HepG2 (cell line): ENCODE data around the gene SPG7. TPM values are rescaled to one million over a fixed set of nuclear protein-coding genes. Genes with fewer than 3 reads are reported as not detected.
A peak's percentile ranks its signal among the peaks of the same experiment; 100 is the strongest.

ENCODE experiments used
- ATM ChIP-seq: fragments of 450-650 bp; IDR thresholded peaks from 2 replicates; pipeline ENCODE4 v1.7.1; 2017; ENCODE audit warnings: mild to moderate bottlenecking, borderline replicate concordance
- FOXM1 ChIP-seq: sonication (generic); formaldehyde crosslinking; IDR thresholded peaks from 2 replicates; pipeline ENCODE4 v1.5.0; 2020; ENCODE audit warnings: missing genetic modification reagents
- NCOA1 ChIP-seq: sonication (generic); formaldehyde crosslinking; IDR thresholded peaks from 2 replicates; pipeline ENCODE4 v1.9.0; 2021; ENCODE audit warnings: missing genetic modification reagents
- NCOR1 ChIP-seq: fragments of 200-600 bp; sonication (generic); IDR thresholded peaks from 2 replicates; pipeline ENCODE4 v1.7.0; 2017; ENCODE audit warnings: antibody characterized with exemption, low read length, borderline replicate concordance
- SALL1 ChIP-seq: sonication (generic); formaldehyde crosslinking; IDR thresholded peaks from 2 replicates; pipeline ENCODE4 v1.8.0; 2022; ENCODE audit warnings: mild to moderate bottlenecking, missing genetic modification reagents
- SIX4 ChIP-seq: sonication (generic); formaldehyde crosslinking; IDR thresholded peaks from 2 replicates; pipeline ENCODE4 v1.4.0; 2020; ENCODE audit warnings: missing genetic modification reagents
- TEAD3 ChIP-seq: optimal IDR thresholded peaks from 2 replicates; pipeline ENCODE3; 2016; ENCODE audit warnings: borderline replicate concordance
- ZFP82 ChIP-seq: sonication (generic); formaldehyde crosslinking; IDR thresholded peaks from 2 replicates; pipeline ENCODE4 v1.5.1; 2020; ENCODE audit warnings: mild to moderate bottlenecking, missing genetic modification reagents, borderline replicate concordance
- ZNF225 ChIP-seq: sonication (generic); formaldehyde crosslinking; IDR thresholded peaks from 2 replicates; pipeline ENCODE4 v1.4.0; 2020; ENCODE audit warnings: mild to moderate bottlenecking, missing genetic modification reagents
- ZNF549 ChIP-seq: sonication (generic); formaldehyde crosslinking; IDR thresholded peaks from 2 replicates; pipeline ENCODE4 v1.5.0; 2020; ENCODE audit warnings: missing genetic modification reagents
- ZNF569 ChIP-seq: sonication (generic); formaldehyde crosslinking; IDR thresholded peaks from 2 replicates; pipeline ENCODE4 v1.5.0; 2020; ENCODE audit warnings: mild to moderate bottlenecking, missing genetic modification reagents, moderate library complexity, borderline replicate concordance
- ZNF607 ChIP-seq: sonication (generic); formaldehyde crosslinking; IDR thresholded peaks from 2 replicates; pipeline ENCODE4 v1.5.1; 2020; ENCODE audit warnings: missing genetic modification reagents, mild to moderate bottlenecking, borderline replicate concordance
- ZNF747 ChIP-seq: sonication (generic); formaldehyde crosslinking; IDR thresholded peaks from 2 replicates; pipeline ENCODE4 v1.8.1; 2023; ENCODE audit warnings: missing genetic modification reagents, mild to moderate bottlenecking, borderline replicate concordance
- polyA plus RNA-seq, 8 experiments: library from polyadenylated mRNA; depleted of rRNA in 3 of 8; stranded (reverse) in 7 of 8; unstranded in 1 of 8; fragments of >200 nt; fragmentation: Illumina TruSeq in 4 of 8; extraction: Trizol in 4 of 8; gene quantifications; 2 replicates each; pipeline versions ENCODE4 v1.2.1 to v1.2.3, GENCODE V29; 2011 to 2016; ENCODE audit warnings: low read depth in 4 of 8, missing spikeins in 1 of 8, mixed read lengths in 1 of 8; ENCODE audit not compliant: insufficient read depth in 1 of 8
- total RNA-seq, 5 experiments: library from RNA; depleted of rRNA; stranded (reverse); fragments of >200 nt; fragmentation: Illumina TruSeq; extraction: Trizol; gene quantifications; 2 replicates each; pipeline ENCODE4 v1.2.3, GENCODE V29; 2016; ENCODE audit warnings: low read depth in 1 of 5
- TF ChIP-seq, protein P1 (sequence below): sonication (generic); formaldehyde crosslinking; IDR thresholded peaks from 2 replicates; pipeline ENCODE4; 2020; ENCODE audit warnings: missing genetic modification reagents, mild to moderate bottlenecking, borderline replicate concordance
- TF ChIP-seq, protein P2 (sequence below): sonication (generic); formaldehyde crosslinking; conservative IDR thresholded peaks from 2 replicates; pipeline ENCODE4 v1.4.0; 2020; ENCODE audit warnings: mild to moderate bottlenecking, missing genetic modification reagents, moderate library complexity
- TF ChIP-seq, protein P3 (sequence below): sonication (generic); formaldehyde crosslinking; IDR thresholded peaks from 2 replicates; pipeline ENCODE4 v1.4.0; 2020; ENCODE audit warnings: missing genetic modification reagents
- TF ChIP-seq, protein P4 (sequence below): sonication (generic); formaldehyde crosslinking; IDR thresholded peaks from 2 replicates; pipeline ENCODE4 v1.5.0; 2020; ENCODE audit warnings: missing genetic modification reagents

SPG7 gene
- total and polyA plus RNA-seq, 2 of the 13 experiments (the other 11 are each of a cell fraction or from before 2014, with no cell fraction given) = 66.0 to 136 TPM

GRCh38 chr16:89545831-89546574 lies 37.8 kb downstream of the SPG7 start (continued):
- TF ChIP-seq, protein P1, sequence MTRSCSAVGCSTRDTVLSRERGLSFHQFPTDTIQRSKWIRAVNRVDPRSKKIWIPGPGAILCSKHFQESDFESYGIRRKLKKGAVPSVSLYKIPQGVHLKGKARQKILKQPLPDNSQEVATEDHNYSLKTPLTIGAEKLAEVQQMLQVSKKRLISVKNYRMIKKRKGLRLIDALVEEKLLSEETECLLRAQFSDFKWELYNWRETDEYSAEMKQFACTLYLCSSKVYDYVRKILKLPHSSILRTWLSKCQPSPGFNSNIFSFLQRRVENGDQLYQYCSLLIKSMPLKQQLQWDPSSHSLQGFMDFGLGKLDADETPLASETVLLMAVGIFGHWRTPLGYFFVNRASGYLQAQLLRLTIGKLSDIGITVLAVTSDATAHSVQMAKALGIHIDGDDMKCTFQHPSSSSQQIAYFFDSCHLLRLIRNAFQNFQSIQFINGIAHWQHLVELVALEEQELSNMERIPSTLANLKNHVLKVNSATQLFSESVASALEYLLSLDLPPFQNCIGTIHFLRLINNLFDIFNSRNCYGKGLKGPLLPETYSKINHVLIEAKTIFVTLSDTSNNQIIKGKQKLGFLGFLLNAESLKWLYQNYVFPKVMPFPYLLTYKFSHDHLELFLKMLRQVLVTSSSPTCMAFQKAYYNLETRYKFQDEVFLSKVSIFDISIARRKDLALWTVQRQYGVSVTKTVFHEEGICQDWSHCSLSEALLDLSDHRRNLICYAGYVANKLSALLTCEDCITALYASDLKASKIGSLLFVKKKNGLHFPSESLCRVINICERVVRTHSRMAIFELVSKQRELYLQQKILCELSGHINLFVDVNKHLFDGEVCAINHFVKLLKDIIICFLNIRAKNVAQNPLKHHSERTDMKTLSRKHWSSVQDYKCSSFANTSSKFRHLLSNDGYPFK (CRISPR knock-in tag) = no peak
- TF ChIP-seq SALL1 (CRISPR knock-in tag) = no peak
- TF ChIP-seq ZNF549 = no peak
- TF ChIP-seq FOXM1 (CRISPR knock-in tag) = no peak
- peak; percentile 16 for TF ChIP-seq ZNF225 (CRISPR knock-in tag)
- TF ChIP-seq, protein P2, sequence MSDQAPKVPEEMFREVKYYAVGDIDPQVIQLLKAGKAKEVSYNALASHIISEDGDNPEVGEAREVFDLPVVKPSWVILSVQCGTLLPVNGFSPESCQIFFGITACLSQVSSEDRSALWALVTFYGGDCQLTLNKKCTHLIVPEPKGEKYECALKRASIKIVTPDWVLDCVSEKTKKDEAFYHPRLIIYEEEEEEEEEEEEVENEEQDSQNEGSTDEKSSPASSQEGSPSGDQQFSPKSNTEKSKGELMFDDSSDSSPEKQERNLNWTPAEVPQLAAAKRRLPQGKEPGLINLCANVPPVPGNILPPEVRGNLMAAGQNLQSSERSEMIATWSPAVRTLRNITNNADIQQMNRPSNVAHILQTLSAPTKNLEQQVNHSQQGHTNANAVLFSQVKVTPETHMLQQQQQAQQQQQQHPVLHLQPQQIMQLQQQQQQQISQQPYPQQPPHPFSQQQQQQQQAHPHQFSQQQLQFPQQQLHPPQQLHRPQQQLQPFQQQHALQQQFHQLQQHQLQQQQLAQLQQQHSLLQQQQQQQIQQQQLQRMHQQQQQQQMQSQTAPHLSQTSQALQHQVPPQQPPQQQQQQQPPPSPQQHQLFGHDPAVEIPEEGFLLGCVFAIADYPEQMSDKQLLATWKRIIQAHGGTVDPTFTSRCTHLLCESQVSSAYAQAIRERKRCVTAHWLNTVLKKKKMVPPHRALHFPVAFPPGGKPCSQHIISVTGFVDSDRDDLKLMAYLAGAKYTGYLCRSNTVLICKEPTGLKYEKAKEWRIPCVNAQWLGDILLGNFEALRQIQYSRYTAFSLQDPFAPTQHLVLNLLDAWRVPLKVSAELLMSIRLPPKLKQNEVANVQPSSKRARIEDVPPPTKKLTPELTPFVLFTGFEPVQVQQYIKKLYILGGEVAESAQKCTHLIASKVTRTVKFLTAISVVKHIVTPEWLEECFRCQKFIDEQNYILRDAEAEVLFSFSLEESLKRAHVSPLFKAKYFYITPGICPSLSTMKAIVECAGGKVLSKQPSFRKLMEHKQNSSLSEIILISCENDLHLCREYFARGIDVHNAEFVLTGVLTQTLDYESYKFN (CRISPR knock-in tag) = peak; percentile 68; the same call in 1 of the 2 replicates
- no peak for TF ChIP-seq ATM
- 0 out of 2 replicates have a peak, but pooled peaks have one; percentile 41 for TF ChIP-seq ZNF607 (CRISPR knock-in tag)
- TF ChIP-seq NCOA1 (CRISPR knock-in tag) = no peak
- TF ChIP-seq, protein P3, sequence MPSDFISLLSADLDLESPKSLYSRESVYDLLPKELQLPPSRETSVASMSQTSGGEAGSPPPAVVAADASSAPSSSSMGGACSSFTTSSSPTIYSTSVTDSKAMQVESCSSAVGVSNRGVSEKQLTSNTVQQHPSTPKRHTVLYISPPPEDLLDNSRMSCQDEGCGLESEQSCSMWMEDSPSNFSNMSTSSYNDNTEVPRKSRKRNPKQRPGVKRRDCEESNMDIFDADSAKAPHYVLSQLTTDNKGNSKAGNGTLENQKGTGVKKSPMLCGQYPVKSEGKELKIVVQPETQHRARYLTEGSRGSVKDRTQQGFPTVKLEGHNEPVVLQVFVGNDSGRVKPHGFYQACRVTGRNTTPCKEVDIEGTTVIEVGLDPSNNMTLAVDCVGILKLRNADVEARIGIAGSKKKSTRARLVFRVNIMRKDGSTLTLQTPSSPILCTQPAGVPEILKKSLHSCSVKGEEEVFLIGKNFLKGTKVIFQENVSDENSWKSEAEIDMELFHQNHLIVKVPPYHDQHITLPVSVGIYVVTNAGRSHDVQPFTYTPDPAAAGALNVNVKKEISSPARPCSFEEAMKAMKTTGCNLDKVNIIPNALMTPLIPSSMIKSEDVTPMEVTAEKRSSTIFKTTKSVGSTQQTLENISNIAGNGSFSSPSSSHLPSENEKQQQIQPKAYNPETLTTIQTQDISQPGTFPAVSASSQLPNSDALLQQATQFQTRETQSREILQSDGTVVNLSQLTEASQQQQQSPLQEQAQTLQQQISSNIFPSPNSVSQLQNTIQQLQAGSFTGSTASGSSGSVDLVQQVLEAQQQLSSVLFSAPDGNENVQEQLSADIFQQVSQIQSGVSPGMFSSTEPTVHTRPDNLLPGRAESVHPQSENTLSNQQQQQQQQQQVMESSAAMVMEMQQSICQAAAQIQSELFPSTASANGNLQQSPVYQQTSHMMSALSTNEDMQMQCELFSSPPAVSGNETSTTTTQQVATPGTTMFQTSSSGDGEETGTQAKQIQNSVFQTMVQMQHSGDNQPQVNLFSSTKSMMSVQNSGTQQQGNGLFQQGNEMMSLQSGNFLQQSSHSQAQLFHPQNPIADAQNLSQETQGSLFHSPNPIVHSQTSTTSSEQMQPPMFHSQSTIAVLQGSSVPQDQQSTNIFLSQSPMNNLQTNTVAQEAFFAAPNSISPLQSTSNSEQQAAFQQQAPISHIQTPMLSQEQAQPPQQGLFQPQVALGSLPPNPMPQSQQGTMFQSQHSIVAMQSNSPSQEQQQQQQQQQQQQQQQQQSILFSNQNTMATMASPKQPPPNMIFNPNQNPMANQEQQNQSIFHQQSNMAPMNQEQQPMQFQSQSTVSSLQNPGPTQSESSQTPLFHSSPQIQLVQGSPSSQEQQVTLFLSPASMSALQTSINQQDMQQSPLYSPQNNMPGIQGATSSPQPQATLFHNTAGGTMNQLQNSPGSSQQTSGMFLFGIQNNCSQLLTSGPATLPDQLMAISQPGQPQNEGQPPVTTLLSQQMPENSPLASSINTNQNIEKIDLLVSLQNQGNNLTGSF (CRISPR knock-in tag) = no peak
- TF ChIP-seq NCOR1 = no peak; the same call in 1 of the 2 replicates
- TF ChIP-seq SIX4 (CRISPR knock-in tag) = no peak
- TF ChIP-seq ZNF569 = no peak
- TF ChIP-seq, protein P4, sequence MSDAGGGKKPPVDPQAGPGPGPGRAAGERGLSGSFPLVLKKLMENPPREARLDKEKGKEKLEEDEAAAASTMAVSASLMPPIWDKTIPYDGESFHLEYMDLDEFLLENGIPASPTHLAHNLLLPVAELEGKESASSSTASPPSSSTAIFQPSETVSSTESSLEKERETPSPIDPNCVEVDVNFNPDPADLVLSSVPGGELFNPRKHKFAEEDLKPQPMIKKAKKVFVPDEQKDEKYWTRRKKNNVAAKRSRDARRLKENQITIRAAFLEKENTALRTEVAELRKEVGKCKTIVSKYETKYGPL = no peak
- no peak for TF ChIP-seq ZNF747
- TF ChIP-seq TEAD3 (CRISPR knock-in tag) = no peak
- TF ChIP-seq ZFP82 (CRISPR knock-in tag) = no peak
